Motor neuron (in vitro differentiated cells): ENCODE data around the gene CKS1B. TPM values are rescaled to one million over a fixed set of nuclear protein-coding genes. Genes with fewer than 3 reads are reported as not detected.

Experiments
- ATAC-seq, 8 experiments: fragments of 200-7000 bp; cut with Tn5 transposase; replicated peaks in 6 of 8; 2 replicates each; pipeline ENCODE4 v1.8.0; 2021; ENCODE audit warnings: mild to moderate bottlenecking in 8 of 8, moderate library complexity in 8 of 8
- H3K27ac ChIP-seq, 2 donors: fragments of 250-450 bp; sonication (Bioruptor Pico); 2 replicates each; pipeline ENCODE4 v1.9.0; 2021; ENCODE audit warnings: antibody characterized with exemption in 2 of 2, mild to moderate bottlenecking in 2 of 2, moderate library complexity in 1 of 2
- H3K4me1 ChIP-seq, 2 donors: fragments of 250-450 bp; sonication (Bioruptor Pico); replicated peaks in 1 of 2; 2 replicates each; pipeline ENCODE4 v1.6.1; 2021; ENCODE audit warnings: antibody characterized with exemption in 2 of 2, mild to moderate bottlenecking in 2 of 2, moderate library complexity in 1 of 2
- H3K4me3 ChIP-seq, 5 donors: fragments of 250-450 bp; sonication (Bioruptor Pico); 2 replicates each; pipeline ENCODE4 v1.9.0; 2021; ENCODE audit warnings: antibody characterized with exemption in 5 of 5, mild to moderate bottlenecking in 5 of 5, moderate library complexity in 4 of 5
- WGBS, 10 experiments: fragments of 450-650 bp; shearing (Covaris generic); methylation state at CpG; one replicate each; pipeline ENCODE4 v1.0.0; 2022; 5-methylcytosine and 5-hydroxymethylcytosine counted together
- in situ Hi-C, 9 experiments: fragments of 400-800 bp; cut with MboI; loops; one replicate each; pipeline ENCODE4 v1.15.0; 2021; ENCODE audit warnings: low sequenced_read_pairs in 9 of 9, low pct_unique_long_range_greater_than_20kb in 2 of 9; ENCODE audit not compliant: unreplicated experiment in 9 of 9
- total RNA-seq, 8 experiments: library from RNA; unstranded; fragments of 300-600 nt; gene quantifications; 2 replicates each; pipeline versions ENCODE4 v1.2.3 to v1.2.4, GENCODE V29; 2022

CKS1B gene
- total RNA-seq = 100 to 1,000 TPM in 1 of 8 experiments, 10 to 100 TPM in 7; 21.6 to 257 (median 42.5) TPM

- 0 to 1% (median 1%) methylated on average over 1 to 38 of the region's 47 CpGs; no CpG with 5 or more reads in 2 of the 10 experiments for WGBS, 10 experiments
- Histone ChIP-seq H3K4me3 (peak within 1 kb of the TSS; percentile 53 to 82 (median 62)), H3K4me1 (peaks cover 28 to 29% of the 10 kb centered on the region in 2 donors), H3K27ac (peak within 1 kb of the TSS; percentile 90 to 94)
- peak; percentile 44 to 82 (median 78) for ATAC-seq
- in situ Hi-C loops = loop anchor here in 2 of 9 experiments (25.0 kb wide), 1 partner anchor 88 kb away; the partner anchor contains the start of genes ADAM15 (in 2 of the 2) and EFNA4 (in 2 of the 2)
Measured at GRCh38 chr1:154974102-154974807, at the start of gene CKS1B. TSS of gene CKS1B (plus strand) at chr1:154974681. CDS start at chr1:154974746, 65 bp downstream.

GRCh38 chr1:154925335-154926170, 48.9 kb upstream of the CKS1B start:
- H3K4me3 ChIP-seq = no peak overlapping the region
- H3K4me1 ChIP-seq = no peaks in the 10 kb centered on the region
- 80 to 100% (median 100%) methylated on average over 1 to 2 of the region's 3 CpGs; no CpG with 5 or more reads in 4 of the 10 experiments for WGBS, 10 experiments
- H3K27ac ChIP-seq = no peak overlapping the region
- no peak for ATAC-seq
- in situ Hi-C loops = no loop called here

- WGBS, 10 experiments = 59 to 100% (median 88%) methylated on average over 1 to 10 of the region's 13 CpGs; no CpG with 5 or more reads in 4 of the 10 experiments
- no peak overlapping the region for H3K27ac ChIP-seq
- in situ Hi-C loops = no loop called here
- no peaks in the 10 kb centered on the region for H3K4me1 ChIP-seq
- H3K4me3 ChIP-seq = no peak overlapping the region
- no peak for ATAC-seq
Measured at GRCh38 chr1:154926201-154926600, 48.3 kb upstream of the CKS1B start.

GRCh38 chr1:154931940-154932487, 42.5 kb upstream of the CKS1B start:
- Histone ChIP-seq H3K27ac (no peak overlapping the region), H3K4me1 (peaks cover 7 to 8% of the 10 kb centered on the region in 2 donors), H3K4me3 (no peak overlapping the region)
- in situ Hi-C loops = no loop called here
- ATAC-seq = no peak
- WGBS, 10 experiments = 82 to 100% (median 97%) methylated on average over 2 to 9 of the region's 11 CpGs; no CpG with 5 or more reads in 2 of the 10 experiments

GRCh38 chr1:154934358-154934948, 40.0 kb upstream of the CKS1B start:
- Histone ChIP-seq H3K27ac (no peak overlapping the region), H3K4me3 (no peak overlapping the region), H3K4me1 (peaks cover 7 to 17% of the 10 kb centered on the region in 2 donors)
- in situ Hi-C loops = no loop called here
- 83 to 100% (median 94%) methylated on average over 1 to 5 of the region's 5 CpGs; no CpG with 5 or more reads in 5 of the 10 experiments for WGBS, 10 experiments
- no peak for ATAC-seq

- H3K27ac ChIP-seq = peak overlapping the region; percentile 99 to 100
- H3K4me1 ChIP-seq = peaks cover 18 to 28% of the 10 kb centered on the region in 2 donors
- in situ Hi-C loops = no loop called here
- H3K4me3 ChIP-seq = peak overlapping the region; percentile 53 to 77 (median 58)
- WGBS, 10 experiments = 34 to 100% (median 74%) methylated on average over 2 to 20 of the region's 27 CpGs
- ATAC-seq = peak in 1 of 8 experiments; percentile 1
Measured at GRCh38 chr1:154935749-154936554, 38.5 kb upstream of the CKS1B start.

GRCh38 chr1:154936555-154937084, 37.9 kb upstream of the CKS1B start, which contains the start of gene PMVK:
TSS of gene PMVK (minus strand) at chr1:154936719. CDS start at chr1:154936685, 34 bp downstream.
- Histone ChIP-seq H3K27ac (peak within 1 kb of the TSS; percentile 99 to 100), H3K4me3 (peak within 1 kb of the TSS; percentile 53 to 77 (median 58)), H3K4me1 (peaks cover 25 to 35% of the 10 kb centered on the region in 2 donors)
- in situ Hi-C loops = no loop called here
- ATAC-seq = peak; percentile 80 to 87 (median 84)
- WGBS, 10 experiments = 0 to 5% (median 0%) methylated on average over 3 to 25 of the region's 45 CpGs; no CpG with 5 or more reads in 3 of the 10 experiments

GRCh38 chr1:154937085-154937987, 37.1 kb upstream of the CKS1B start:
- ATAC-seq = peak; percentile 72 to 83 (median 78)
- Histone ChIP-seq H3K27ac (peak overlapping the region; percentile 99 to 100), H3K4me3 (peak overlapping the region; percentile 53 to 77 (median 58)), H3K4me1 (peaks cover 32 to 42% of the 10 kb centered on the region in 2 donors)
- in situ Hi-C loops = no loop called here
- 0 to 13% (median 6%) methylated on average over 4 to 35 of the region's 36 CpGs; no CpG with 5 or more reads in 1 of the 10 experiments for WGBS, 10 experiments

GRCh38 chr1:154937988-154938386, 36.5 kb upstream of the CKS1B start:
- peak overlapping the region in 3 of 5 donors; percentile 58 to 66 (median 58) for H3K4me3 ChIP-seq
- H3K27ac ChIP-seq = peak overlapping the region; percentile 99 to 100
- in situ Hi-C loops = no loop called here
- ATAC-seq = no peak
- WGBS, 10 experiments = 40 to 100% (median 94%) methylated on average over 1 to 8 of the region's 8 CpGs; no CpG with 5 or more reads in 2 of the 10 experiments
- peaks cover 35 to 44% of the 10 kb centered on the region in 2 donors for H3K4me1 ChIP-seq

- no peak for ATAC-seq
- WGBS, 10 experiments = 92 to 100% (median 96%) methylated on average over 1 to 7 of the region's 7 CpGs; no CpG with 5 or more reads in 1 of the 10 experiments
- in situ Hi-C loops = no loop called here
- no peak overlapping the region for H3K4me3 ChIP-seq
- no peak overlapping the region for H3K27ac ChIP-seq
- peaks cover 35 to 44% of the 10 kb centered on the region in 2 donors for H3K4me1 ChIP-seq
Measured at GRCh38 chr1:154938604-154939399, 35.7 kb upstream of the CKS1B start.
